ENCODE measurements around the gene LMX1A.
A peak's percentile ranks its signal among the peaks of the same experiment; 100 is the strongest.

LMX1A gene

GRCh38 chr1:165215676-165216075, 140.8 kb downstream of the LMX1A start:
- no peak for DNase-seq

- no peak for DNase-seq
Observed at GRCh38 chr1:165212229-165212628, 144.3 kb downstream of the LMX1A start.

- no peak for DNase-seq
Observed at GRCh38 chr1:165207853-165208515, 148.5 kb downstream of the LMX1A start.

- DNase-seq: no peak
Observed at GRCh38 chr1:165205145-165205544, 151.4 kb downstream of the LMX1A start.

GRCh38 chr1:165204548-165204947, 152.0 kb downstream of the LMX1A start:
- DNase-seq: no peak

- no peak for DNase-seq
Observed at GRCh38 chr1:165191087-165191486, 165.4 kb downstream of the LMX1A start.

GRCh38 chr1:165189913-165190312, 166.6 kb downstream of the LMX1A start:
- no peak for DNase-seq

- DNase-seq: no peak
Observed at GRCh38 chr1:165189011-165189410, 167.5 kb downstream of the LMX1A start.

- DNase-seq: no peak
Observed at GRCh38 chr1:165187031-165188009, 169.2 kb downstream of the LMX1A start.

- no peak for DNase-seq
Observed at GRCh38 chr1:165185161-165185889, 171.2 kb downstream of the LMX1A start.

GRCh38 chr1:165182975-165183374, 173.5 kb downstream of the LMX1A start:
- no peak for DNase-seq

- DNase-seq: no peak
Observed at GRCh38 chr1:165179306-165179705, 177.2 kb downstream of the LMX1A start.

GRCh38 chr1:165174491-165174890, 182.0 kb downstream of the LMX1A start:
- DNase-seq: no peak

- DNase-seq: no peak
Observed at GRCh38 chr1:165173818-165174217, 182.7 kb downstream of the LMX1A start.

- no peak for DNase-seq
Observed at GRCh38 chr1:165173409-165173808, 183.1 kb downstream of the LMX1A start.

- no peak for DNase-seq
Observed at GRCh38 chr1:165172666-165173065, 183.8 kb downstream of the LMX1A start.

- DNase-seq: no peak
Observed at GRCh38 chr1:165169729-165170128, 186.8 kb downstream of the LMX1A start.

- DNase-seq: no peak
Observed at GRCh38 chr1:165169028-165169427, 187.5 kb downstream of the LMX1A start.

- DNase-seq: no peak
Observed at GRCh38 chr1:165168467-165168866, 188.0 kb downstream of the LMX1A start.

- DNase-seq: no peak
Observed at GRCh38 chr1:165162671-165163241, 193.8 kb downstream of the LMX1A start.

GRCh38 chr1:165161130-165161529, 195.4 kb downstream of the LMX1A start:
- DNase-seq: no peak

- DNase-seq: no peak
Observed at GRCh38 chr1:165153182-165153581, 203.3 kb downstream of the LMX1A start.

- peak; percentile 38 for DNase-seq
Observed at GRCh38 chr1:165152727-165153126, 203.8 kb downstream of the LMX1A start.

All from left hindlimb (tissue), 1 donor.